KG1 (cell line): Measurements from ENCODE around the gene SCP2.

Experiments used
- DNase-seq: peaks from one replicate; lab custom pipeline; 2025; lab: John Stamatoyannopoulos, UW

SCP2 gene

DNA sequence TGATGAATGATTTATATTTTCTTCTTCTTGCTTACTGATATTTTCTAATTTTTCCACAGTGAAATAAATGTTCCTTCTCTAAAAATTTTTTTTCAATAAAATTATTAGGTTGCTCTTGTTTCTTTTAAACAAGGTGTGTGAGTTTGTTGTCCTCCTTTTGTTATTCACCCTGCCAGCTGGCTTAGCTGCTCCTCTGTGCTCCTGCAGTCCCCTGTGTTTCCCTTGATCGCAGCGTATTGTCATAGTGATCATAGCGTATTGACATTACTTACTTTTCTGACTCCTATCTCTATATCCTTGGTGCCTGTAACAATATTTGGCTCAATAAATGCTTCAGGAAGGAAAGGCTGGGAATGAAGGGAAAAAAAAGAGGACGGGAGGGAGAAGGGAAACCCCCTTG lies 110.1 kb downstream of the SCP2 start:
- DNase-seq = no peak

DNA sequence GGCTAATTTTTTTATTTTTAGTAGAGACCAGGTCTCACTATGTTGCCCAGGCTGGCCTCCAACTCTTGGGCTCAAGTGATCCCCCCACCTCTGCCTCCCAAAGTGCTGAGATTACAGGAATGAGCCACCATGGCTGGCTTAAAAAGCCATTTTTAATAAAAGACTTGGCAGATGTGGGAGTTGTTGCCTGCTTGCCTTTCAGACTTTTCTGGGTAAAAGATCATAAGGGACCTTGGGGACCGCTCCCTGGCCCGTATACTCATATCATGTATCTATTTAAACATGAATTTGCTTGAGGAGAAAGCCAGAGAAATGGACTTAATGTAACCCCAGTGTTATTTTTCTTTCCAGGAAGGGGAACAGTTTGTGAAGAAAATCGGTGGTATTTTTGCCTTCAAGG lies 111.5 kb downstream of the SCP2 start:
- no peak for DNase-seq

DNA sequence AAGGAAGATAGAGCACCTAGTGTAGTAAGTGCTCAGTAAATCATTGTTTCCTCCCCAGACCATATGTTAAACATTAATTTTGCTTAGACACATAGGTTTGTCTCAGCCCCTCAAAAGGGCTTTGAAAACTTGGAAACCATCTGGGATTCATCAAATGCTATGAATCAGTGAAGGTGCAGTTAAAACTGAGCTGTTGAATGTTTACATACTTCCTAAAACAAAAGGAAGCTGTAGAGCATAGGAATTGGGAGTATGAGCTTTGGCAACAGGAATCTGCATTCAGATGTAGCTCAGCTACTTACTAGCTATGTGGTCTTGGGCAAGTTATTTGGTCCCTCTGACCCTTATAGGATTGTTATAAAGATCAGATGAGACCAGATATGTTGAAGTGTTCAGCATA lies 116.2 kb downstream of the SCP2 start:
- DNase-seq = no peak

- no peak for DNase-seq
Measured at GRCh38 chr1:53044926-53045325, 117.8 kb downstream of the SCP2 start.

DNA sequence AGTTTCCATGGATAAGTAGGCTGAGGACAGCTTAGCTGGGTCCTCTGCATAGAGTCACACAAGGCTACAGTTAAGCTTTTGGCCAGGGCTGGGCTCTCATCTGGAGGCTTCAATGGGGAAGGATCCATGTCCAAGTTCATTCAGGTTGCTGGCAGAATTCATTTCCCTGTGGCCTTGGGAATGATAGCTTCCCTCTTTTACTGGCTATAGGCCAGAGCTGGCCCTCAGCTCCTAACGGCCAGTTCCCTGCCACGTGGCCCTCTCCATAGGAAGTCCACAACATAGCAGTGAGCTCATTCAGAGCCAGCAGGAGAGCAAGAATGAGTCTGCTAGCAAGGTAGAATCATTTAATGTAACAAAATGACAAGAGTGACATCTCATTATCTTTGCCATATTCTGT lies 119.9 kb downstream of the SCP2 start:
- no peak for DNase-seq

DNA sequence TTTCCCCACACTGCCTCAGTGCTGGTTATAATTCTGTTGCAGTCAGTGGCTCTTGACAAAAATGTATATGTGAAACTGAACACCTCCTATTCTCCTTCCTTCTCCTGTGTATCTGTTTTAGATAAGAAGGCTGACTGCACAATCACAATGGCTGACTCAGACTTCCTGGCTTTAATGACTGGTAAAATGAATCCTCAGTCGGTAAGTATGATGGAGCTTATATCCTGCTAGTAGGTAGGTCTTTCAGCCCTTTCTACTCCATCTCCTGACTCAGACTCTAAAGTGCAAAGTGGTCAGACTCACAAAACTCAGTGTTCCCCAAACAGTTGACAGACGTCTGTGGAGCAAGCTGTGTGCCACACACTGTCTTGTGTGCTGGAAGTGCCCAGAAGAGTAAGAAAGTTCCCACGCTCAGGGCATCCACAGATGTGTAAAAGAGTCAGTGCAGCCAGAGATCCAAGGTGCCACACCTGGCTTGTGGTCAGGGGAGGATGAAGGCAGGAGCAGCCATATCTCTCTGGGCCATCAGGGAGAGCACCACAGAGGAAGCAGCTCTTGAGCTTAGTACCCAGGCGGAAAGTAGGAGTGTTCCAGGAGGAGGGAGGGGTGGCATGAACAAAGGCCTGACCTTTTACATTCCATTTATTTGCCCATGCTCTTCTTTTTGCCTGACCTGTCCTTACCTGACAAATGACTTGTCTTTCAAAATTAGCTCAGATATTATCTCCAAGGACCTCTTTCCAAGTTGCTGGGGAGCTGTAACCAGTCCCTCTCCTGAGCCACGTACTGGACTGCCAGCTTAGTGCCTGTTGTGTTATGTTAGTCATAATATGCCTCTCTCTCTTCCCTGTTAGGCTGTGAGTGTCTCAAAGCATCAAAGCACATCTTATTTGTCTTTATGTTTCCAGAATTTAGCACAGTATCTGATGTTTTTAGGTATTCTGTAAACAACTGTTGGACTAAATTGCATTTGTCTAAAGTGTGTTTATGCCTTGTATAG lies 121.0 kb downstream of the SCP2 start:
- no peak for DNase-seq

DNA sequence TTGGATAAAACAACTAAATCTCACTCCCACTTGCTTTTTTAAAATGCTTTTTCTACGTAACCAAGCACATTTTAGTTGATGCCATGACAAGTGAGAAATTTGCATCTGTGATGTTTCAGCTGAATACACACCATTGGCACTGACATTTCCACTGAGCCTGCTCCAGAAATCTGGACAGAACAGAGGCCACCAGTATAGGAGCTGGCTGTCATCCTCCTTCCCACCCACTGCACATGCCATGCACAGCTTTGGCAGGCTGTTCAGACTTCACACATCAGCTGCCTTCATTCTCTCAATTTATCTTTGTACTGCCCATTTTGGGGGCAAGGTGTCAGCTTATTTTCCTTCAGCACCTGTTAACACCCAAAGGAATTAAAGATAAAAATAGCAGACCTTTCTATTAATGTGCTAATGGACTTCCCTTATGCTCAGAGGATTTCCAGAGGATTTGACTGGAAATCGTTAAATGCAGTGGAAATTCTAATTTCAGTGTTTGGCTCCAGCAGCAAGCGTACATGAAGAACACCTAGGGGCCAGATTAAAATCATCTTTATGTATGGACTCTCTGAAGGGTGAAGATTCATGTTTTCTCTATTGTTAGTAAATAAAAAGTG lies 122.0 kb downstream of the SCP2 start:
- no peak for DNase-seq

GRCh38 chr1:53049574-53049967 lies 122.5 kb downstream of the SCP2 start:
- no peak for DNase-seq

GRCh38 chr1:53050310-53050709 lies 123.2 kb downstream of the SCP2 start:
- no peak for DNase-seq

- DNase-seq = no peak
Measured at GRCh38 chr1:53051676-53052075, 124.6 kb downstream of the SCP2 start.

DNA sequence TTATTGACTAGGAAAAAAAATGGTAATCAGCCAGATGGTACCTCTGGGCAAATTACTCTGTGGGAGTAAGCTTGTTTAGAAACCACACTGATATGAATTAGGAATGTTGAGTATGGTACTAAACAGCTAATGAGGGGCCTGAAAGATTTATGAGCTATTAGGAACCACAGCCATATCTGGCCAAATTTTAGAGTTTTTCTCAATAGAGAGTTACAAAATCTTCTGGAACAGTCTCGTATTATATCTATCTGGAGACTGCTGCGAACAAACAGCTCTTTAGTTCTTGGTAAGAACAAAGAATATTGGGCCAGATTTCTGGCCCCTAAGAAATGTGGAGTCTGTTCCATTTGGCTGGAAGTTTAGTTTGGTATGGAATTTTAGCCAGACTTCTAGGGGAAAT lies 130.1 kb downstream of the SCP2 start:
- no peak for DNase-seq

GRCh38 chr1:53060579-53060978 lies 133.5 kb downstream of the SCP2 start:
- DNase-seq = no peak

- DNase-seq = no peak
Measured at GRCh38 chr1:53061123-53061858, 134.2 kb downstream of the SCP2 start.

- no peak for DNase-seq
Measured at GRCh38 chr1:53061859-53062707, 135.0 kb downstream of the SCP2 start, which contains the start of gene PODN. Gene PODN (plus strand): TSS chr1:53062213. CDS start chr1:53069856, 7,643 bp downstream.

DNA sequence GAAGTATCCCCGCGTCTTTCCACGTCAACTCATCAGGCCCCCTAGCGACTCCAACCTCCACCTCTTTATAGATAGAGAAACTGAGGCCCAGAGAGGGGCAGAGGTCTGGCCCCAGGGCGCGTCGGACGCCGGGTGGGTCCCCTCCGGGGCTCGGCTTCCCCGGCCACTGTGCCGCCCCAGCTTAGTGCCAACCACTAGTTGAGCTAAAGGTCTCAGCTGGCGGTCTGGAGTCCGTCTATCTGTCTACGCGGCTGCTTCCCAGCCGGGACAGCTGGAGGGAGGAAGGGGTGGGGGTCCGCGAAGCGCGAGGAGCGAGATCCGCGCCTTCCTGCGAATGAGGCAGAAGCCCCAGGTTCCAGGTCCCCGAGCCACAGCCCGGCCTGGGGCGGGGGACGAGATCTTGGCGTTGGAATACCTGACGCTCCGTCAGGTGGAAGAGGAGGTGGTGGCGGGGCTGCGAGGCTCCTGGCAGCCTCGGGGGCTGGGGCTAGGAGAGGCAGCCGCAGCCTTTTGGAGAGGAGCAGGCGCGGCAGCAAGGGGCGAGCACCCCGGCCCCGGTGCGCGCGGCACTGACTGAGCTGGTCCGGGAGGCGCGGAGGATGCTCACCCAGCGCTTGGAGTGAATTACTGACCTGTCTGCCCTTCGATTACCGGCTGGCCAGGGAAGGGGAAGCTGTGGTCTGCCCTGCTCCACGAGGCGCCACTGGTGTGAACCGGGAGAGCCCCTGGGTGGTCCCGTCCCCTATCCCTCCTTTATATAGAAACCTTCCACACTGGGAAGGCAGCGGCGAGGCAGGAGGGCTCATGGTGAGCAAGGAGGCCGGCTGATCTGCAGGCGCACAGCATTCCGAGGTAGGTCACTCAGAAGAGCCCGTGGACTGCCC lies 135.9 kb downstream of the SCP2 start:
- DNase-seq = no peak

DNA sequence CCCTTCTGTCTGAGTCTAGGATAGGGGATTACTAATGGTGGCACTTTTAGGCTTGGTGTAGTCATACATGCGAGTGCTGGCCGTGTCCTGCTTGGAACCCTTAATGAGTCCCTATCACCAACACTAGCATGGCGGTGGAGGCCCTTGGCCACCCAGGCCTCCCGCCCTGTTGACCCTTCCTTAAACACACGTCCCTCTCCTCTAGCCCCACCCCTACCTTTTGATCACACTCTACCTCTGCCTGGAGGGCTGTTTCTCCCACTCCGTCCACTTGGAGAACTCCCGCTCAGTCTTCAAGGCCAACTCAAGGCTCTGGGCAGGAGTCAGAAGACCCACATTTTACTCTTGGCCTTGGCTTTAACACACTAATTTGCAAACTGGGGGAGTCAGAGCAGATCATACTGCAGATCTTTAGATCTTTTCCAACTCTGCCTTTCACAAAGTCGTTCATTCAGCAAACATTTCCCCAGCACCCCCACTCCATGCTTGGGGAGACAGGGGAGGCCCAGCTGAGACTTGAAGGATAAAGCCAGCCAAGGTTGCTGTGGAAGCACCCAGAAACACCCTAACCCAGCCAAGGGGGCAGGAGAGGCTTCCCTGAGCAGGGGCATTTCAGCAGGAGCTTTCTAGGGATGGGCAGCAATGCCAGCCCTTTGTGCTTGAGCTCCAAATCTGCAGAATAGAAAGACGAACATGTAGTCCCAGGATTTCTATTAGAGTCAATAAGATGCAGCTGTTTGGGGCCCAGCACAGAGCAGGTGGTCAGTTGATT lies 136.9 kb downstream of the SCP2 start:
- DNase-seq = no peak

DNA sequence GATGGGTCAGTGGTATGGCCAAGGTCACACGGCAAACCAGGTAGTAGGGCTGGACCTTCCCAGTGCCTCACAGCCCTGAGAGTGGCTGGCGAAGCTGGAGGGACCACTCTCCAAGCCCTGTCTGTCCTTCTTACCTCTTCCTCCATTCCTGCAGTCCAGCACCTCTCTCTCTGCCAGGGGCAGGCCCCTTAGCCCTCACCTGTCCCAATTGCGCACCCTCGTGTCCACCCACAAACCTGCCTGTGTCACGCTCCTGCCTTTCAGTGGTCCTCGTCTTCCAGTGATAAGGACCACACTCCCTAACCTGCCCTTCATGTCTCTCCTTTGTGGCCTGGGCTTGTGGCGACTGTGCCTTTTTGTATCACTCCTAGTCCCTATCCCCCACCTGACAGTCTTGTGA lies 138.3 kb downstream of the SCP2 start:
- no peak for DNase-seq

DNA sequence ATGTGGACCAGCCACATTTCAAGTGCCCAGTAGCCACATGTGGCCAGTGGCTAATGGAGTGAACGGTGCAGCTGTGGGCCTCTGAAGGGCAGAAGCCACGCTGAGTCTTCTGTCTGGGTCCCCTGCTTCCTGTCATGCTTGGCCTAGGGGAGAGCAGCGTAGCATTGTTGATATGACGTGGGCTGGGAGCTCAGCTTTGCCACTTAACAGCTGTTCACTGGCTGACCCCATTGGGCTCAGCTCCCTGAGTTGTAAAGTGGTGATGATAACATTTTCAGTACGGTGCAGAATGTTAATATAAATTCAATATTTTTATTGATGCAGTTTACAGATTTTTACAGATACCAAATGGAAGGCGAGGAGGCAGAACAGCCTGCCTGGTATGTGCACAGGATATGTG lies 139.4 kb downstream of the SCP2 start:
- no peak for DNase-seq

GRCh38 chr1:53066891-53067738 lies 140.0 kb downstream of the SCP2 start:
- no peak for DNase-seq
